SK-N-MC (cell line): ENCODE results near the gene DLGAP1.
A peak's percentile ranks its signal among the peaks of the same experiment; 100 is the strongest.

Source experiments
- DNase-seq: peaks from one replicate; pipeline ENCODE4 v3.0.0-alpha.2; 2011; ENCODE audit warnings: low read depth, low spot score
- H3K27ac ChIP-seq: fragments of 200-600 bp; sonication (generic); 2 replicates; pipeline ENCODE4 v1.5.1; 2016; ENCODE audit warnings: mixed run types
- H3K36me3 ChIP-seq: fragments of 200-600 bp; sonication (generic); 2 replicates; pipeline ENCODE4 v1.6.1; 2017; ENCODE audit warnings: antibody characterized with exemption, low read length, mixed read lengths; ENCODE audit not compliant: insufficient read depth
- H3K4me3 ChIP-seq: fragments of 200-600 bp; sonication (generic); 2 replicates; pipeline ENCODE4 v1.5.1; 2016
- H3K9ac ChIP-seq: fragments of 200-600 bp; sonication (generic); 2 replicates; pipeline ENCODE4 v1.8.0; 2017; ENCODE audit warnings: mixed run types, mixed read lengths; ENCODE audit not compliant: insufficient read length
- H3K9me3 ChIP-seq: fragments of 200-600 bp; sonication (generic); 2 replicates; pipeline ENCODE4 v1.6.1; 2017; ENCODE audit warnings: low read depth, mild to moderate bottlenecking, antibody characterized with exemption, low read length, moderate library complexity, mixed read lengths
- EZH2 ChIP-seq: fragments of 200-600 bp; sonication (generic); IDR thresholded peaks from one replicate; pipeline ENCODE4 v1.6.1; 2017; ENCODE audit warnings: antibody characterized with exemption
- FOXP2 ChIP-seq: optimal IDR thresholded peaks from 2 replicates; pipeline ENCODE3; 2011; ENCODE audit warnings: mild to moderate bottlenecking, moderate library complexity; ENCODE audit not compliant: insufficient read depth; ENCODE audit errors: extremely low read length, control extremely low read depth
- POLR2AphosphoS5 ChIP-seq: IDR thresholded peaks from 2 replicates; pipeline ENCODE4 v1.6.1; 2012; ENCODE audit warnings: mild to moderate bottlenecking, low read depth, low read length, borderline replicate concordance

DLGAP1 gene

GRCh38 chr18:3450012-3450798 lies 1004.9 kb downstream of the DLGAP1 start, which contains the start of gene TGIF1:
TSS of gene TGIF1 (plus strand) at chr18:3450172. CDS start at chr18:3450490, 318 bp downstream.
- Histone ChIP-seq H3K36me3 (no peaks in the 10 kb centered on the region), H3K9ac (peak within 1 kb of the TSS; percentile 93), H3K4me3 (peak within 1 kb of the TSS; percentile 80), H3K9me3 (no peaks in the 10 kb centered on the region), H3K27ac (peak within 1 kb of the TSS; percentile 97)
- DNase-seq: no peak
- TF ChIP-seq POLR2AphosphoS5 (peak; percentile 80), FOXP2 (peak; percentile 80), EZH2 (no peak)

GRCh38 chr18:3449512-3450011 lies 1005.5 kb downstream of the DLGAP1 start:
- Histone ChIP-seq H3K9ac (peak overlapping the region; percentile 80), H3K36me3 (no peaks in the 10 kb centered on the region), H3K9me3 (no peaks in the 10 kb centered on the region), H3K4me3 (peak overlapping the region; percentile 80), H3K27ac (peak overlapping the region; percentile 89)
- TF ChIP-seq EZH2: no peak
- DNase-seq: no peak

- no peak for DNase-seq
- Histone ChIP-seq H3K4me3 (peak overlapping the region; percentile 80), H3K9ac (peak overlapping the region; percentile 80), H3K27ac (peak overlapping the region; percentile 91), H3K9me3 (no peaks in the 10 kb centered on the region), H3K36me3 (no peaks in the 10 kb centered on the region)
- TF ChIP-seq EZH2: no peak
- peak; percentile 36 for TF ChIP-seq POLR2AphosphoS5
- TF ChIP-seq FOXP2: peak; percentile 85
Measured at GRCh38 chr18:3448838-3449511, 1006.1 kb downstream of the DLGAP1 start.

GRCh38 chr18:3447895-3448837 lies 1006.9 kb downstream of the DLGAP1 start:
- peak overlapping the region; percentile 90 for H3K9ac ChIP-seq
- H3K4me3 ChIP-seq: peak overlapping the region; percentile 80
- H3K27ac ChIP-seq: peak overlapping the region; percentile 98
- no peaks in the 10 kb centered on the region for H3K9me3 ChIP-seq
- DNase-seq: no peak
- H3K36me3 ChIP-seq: no peaks in the 10 kb centered on the region
- no peak for TF ChIP-seq EZH2
- peak; percentile 87 for TF ChIP-seq POLR2AphosphoS5
- no peak for TF ChIP-seq FOXP2

GRCh38 chr18:3447068-3447894 lies 1007.8 kb downstream of the DLGAP1 start:
- no peaks in the 10 kb centered on the region for H3K9me3 ChIP-seq
- peak overlapping the region; percentile 80 for H3K4me3 ChIP-seq
- TF ChIP-seq EZH2 (no peak), FOXP2 (no peak), POLR2AphosphoS5 (no peak)
- H3K36me3 ChIP-seq: no peaks in the 10 kb centered on the region
- peak overlapping the region; percentile 98 for H3K27ac ChIP-seq
- H3K9ac ChIP-seq: peak overlapping the region; percentile 90
- no peak for DNase-seq
